SK-N-SH treated with all-trans-retinoic acid at 6 μM for 48 hours (cell line): ENCODE measurements around the gene TRIM15.

Experiments used
- ARNTL ChIP-seq: fragments of 450-650 bp; formaldehyde crosslinking; IDR thresholded peaks from 2 replicates; pipeline ENCODE4 v1.5.0; 2020; ENCODE audit warnings: low read depth, mild to moderate bottlenecking, moderate library complexity, borderline replicate concordance
- CSDC2 ChIP-seq: fragments of 250-450 bp; sonication (Bioruptor Pico); IDR thresholded peaks from 2 replicates; pipeline ENCODE4 v1.5.0; 2020; ENCODE audit warnings: mild to moderate bottlenecking, moderate library complexity
- OSR1 ChIP-seq: fragments of 250-450 bp; sonication (Bioruptor Pico); IDR thresholded peaks from 2 replicates; pipeline ENCODE4 v1.8.0; 2022; ENCODE audit warnings: moderate library complexity, mild to moderate bottlenecking, inconsistent platforms
- POU6F1 ChIP-seq: fragments of 250-450 bp; sonication (Bioruptor Pico); IDR thresholded peaks from 2 replicates; pipeline ENCODE4 v1.8.0; 2021; ENCODE audit warnings: low read depth, mild to moderate bottlenecking, moderate library complexity, borderline replicate concordance
- PPARA ChIP-seq: fragments of 250-450 bp; sonication (Bioruptor Pico); IDR thresholded peaks from 2 replicates; pipeline ENCODE4 v1.5.0; 2020; ENCODE audit warnings: mild to moderate bottlenecking, borderline replicate concordance
- RARB ChIP-seq: fragments of 250-450 bp; sonication (Bioruptor Pico); IDR thresholded peaks from 2 replicates; pipeline ENCODE4 v1.8.0; 2021; ENCODE audit warnings: mild to moderate bottlenecking, moderate library complexity
- TOX ChIP-seq: fragments of 250-450 bp; sonication (Bioruptor Pico); IDR thresholded peaks from 2 replicates; pipeline ENCODE4 v1.8.0; 2021; ENCODE audit warnings: mild to moderate bottlenecking, moderate library complexity, borderline replicate concordance
- ZC3H10 ChIP-seq: fragments of 250-450 bp; sonication (Bioruptor Pico); IDR thresholded peaks from 2 replicates; pipeline ENCODE4 v1.5.1; 2021; ENCODE audit warnings: mild to moderate bottlenecking, moderate library complexity
- ZFP30 ChIP-seq: fragments of 450-650 bp; formaldehyde crosslinking; IDR thresholded peaks from 2 replicates; pipeline ENCODE4 v1.5.0; 2022; ENCODE audit warnings: mild to moderate bottlenecking, moderate library complexity
- ZNF565 ChIP-seq: fragments of 450-650 bp; formaldehyde crosslinking; conservative IDR thresholded peaks from 2 replicates; pipeline ENCODE4 v1.5.0; 2020; ENCODE audit warnings: low read depth, mild to moderate bottlenecking, moderate library complexity
- ZNF70 ChIP-seq: fragments of 450-650 bp; formaldehyde crosslinking; IDR thresholded peaks from 2 replicates; pipeline ENCODE4 v1.5.0; 2020; ENCODE audit warnings: mild to moderate bottlenecking, moderate library complexity
- ZNF8 ChIP-seq: fragments of 450-650 bp; formaldehyde crosslinking; IDR thresholded peaks from 2 replicates; pipeline ENCODE4 v1.5.0; 2020; ENCODE audit warnings: mild to moderate bottlenecking, moderate library complexity
- TF ChIP-seq, protein P1 (sequence below): fragments of 250-450 bp; sonication (Bioruptor Pico); IDR thresholded peaks from 2 replicates; pipeline ENCODE4 v1.8.0; 2020; ENCODE audit warnings: mild to moderate bottlenecking, moderate library complexity, borderline replicate concordance
- TF ChIP-seq, protein P2 (sequence below): fragments of 250-450 bp; sonication (Bioruptor Pico); IDR thresholded peaks from 2 replicates; pipeline ENCODE4 v1.5.1; 2020; ENCODE audit warnings: low read depth, mild to moderate bottlenecking, moderate library complexity

GRCh38 chr6:30122515-30122914, 40.8 kb upstream of the TRIM15 start:
- TF ChIP-seq ZNF565 (CRISPR knock-in tag) (no peak), ZNF70 (no peak), ARNTL (CRISPR knock-in tag) (no peak), PPARA (no peak), RARB (CRISPR knock-in tag) (no peak), ZFP30 (no peak), POU6F1 (CRISPR knock-in tag) (no peak), TOX (CRISPR knock-in tag) (no peak), ZC3H10 (CRISPR knock-in tag) (no peak), CSDC2 (no peak), OSR1 (CRISPR knock-in tag) (no peak), ZNF8 (no peak)
- TF ChIP-seq, protein P1, sequence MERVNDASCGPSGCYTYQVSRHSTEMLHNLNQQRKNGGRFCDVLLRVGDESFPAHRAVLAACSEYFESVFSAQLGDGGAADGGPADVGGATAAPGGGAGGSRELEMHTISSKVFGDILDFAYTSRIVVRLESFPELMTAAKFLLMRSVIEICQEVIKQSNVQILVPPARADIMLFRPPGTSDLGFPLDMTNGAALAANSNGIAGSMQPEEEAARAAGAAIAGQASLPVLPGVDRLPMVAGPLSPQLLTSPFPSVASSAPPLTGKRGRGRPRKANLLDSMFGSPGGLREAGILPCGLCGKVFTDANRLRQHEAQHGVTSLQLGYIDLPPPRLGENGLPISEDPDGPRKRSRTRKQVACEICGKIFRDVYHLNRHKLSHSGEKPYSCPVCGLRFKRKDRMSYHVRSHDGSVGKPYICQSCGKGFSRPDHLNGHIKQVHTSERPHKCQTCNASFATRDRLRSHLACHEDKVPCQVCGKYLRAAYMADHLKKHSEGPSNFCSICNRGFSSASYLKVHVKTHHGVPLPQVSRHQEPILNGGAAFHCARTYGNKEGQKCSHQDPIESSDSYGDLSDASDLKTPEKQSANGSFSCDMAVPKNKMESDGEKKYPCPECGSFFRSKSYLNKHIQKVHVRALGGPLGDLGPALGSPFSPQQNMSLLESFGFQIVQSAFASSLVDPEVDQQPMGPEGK (CRISPR knock-in tag): no peak
- TF ChIP-seq, protein P2, sequence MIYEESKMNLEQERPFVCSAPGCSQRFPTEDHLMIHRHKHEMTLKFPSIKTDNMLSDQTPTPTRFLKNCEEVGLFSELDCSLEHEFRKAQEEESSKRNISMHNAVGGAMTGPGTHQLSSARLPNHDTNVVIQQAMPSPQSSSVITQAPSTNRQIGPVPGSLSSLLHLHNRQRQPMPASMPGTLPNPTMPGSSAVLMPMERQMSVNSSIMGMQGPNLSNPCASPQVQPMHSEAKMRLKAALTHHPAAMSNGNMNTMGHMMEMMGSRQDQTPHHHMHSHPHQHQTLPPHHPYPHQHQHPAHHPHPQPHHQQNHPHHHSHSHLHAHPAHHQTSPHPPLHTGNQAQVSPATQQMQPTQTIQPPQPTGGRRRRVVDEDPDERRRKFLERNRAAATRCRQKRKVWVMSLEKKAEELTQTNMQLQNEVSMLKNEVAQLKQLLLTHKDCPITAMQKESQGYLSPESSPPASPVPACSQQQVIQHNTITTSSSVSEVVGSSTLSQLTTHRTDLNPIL (CRISPR knock-in tag): no peak
